DMS114 treated with DMSO at 0.1 percent for 48 hours (cell line): ENCODE measurements around the gene PARP8.
A peak's percentile ranks its signal among the peaks of the same experiment; 100 is the strongest.
"Not testable (repeated sequence)": the region's sequence is repeated elsewhere in the genome, so short reads cannot be mapped to it uniquely, and the experiment has no call there.

Experiments
- DNase-seq: peaks from one replicate; lab custom pipeline; 2025; ENCODE audit not compliant: unreplicated experiment; lab: John Stamatoyannopoulos, UW

Gene PARP8

GRCh38 chr5:50666261-50667022 is at the start of gene PARP8:
Gene PARP8 (plus strand): TSS chr5:50666637. CDS start chr5:50667096, 459 bp downstream.
- no peak for DNase-seq

GRCh38 chr5:50623666-50624065 is 42.8 kb upstream of the PARP8 start:
- DNase-seq: no peak

GRCh38 chr5:50634866-50635265 is 31.6 kb upstream of the PARP8 start:
- DNase-seq: not testable (repeated sequence)

GRCh38 chr5:50637576-50637975 is 28.9 kb upstream of the PARP8 start:
- not testable (repeated sequence) for DNase-seq

- no peak for DNase-seq
Measured at GRCh38 chr5:50646591-50646990, 19.8 kb upstream of the PARP8 start.

GRCh38 chr5:50647726-50648125 is 18.7 kb upstream of the PARP8 start:
- DNase-seq: no peak

GRCh38 chr5:50653946-50654345 is 12.5 kb upstream of the PARP8 start:
- DNase-seq: no peak

GRCh38 chr5:50655067-50655809 is 11.2 kb upstream of the PARP8 start:
- DNase-seq: no peak

GRCh38 chr5:50655810-50656205 is 10.6 kb upstream of the PARP8 start:
- no peak for DNase-seq

GRCh38 chr5:50657044-50657443 is 9.4 kb upstream of the PARP8 start:
- DNase-seq: no peak

- DNase-seq: no peak
Measured at GRCh38 chr5:50658246-50658645, 8.2 kb upstream of the PARP8 start.

GRCh38 chr5:50663636-50664035 is 2.8 kb upstream of the PARP8 start:
- DNase-seq: no peak

- no peak for DNase-seq
Measured at GRCh38 chr5:50665091-50665490, 1.3 kb upstream of the PARP8 start.

GRCh38 chr5:50665761-50666202 is 655 bp upstream of the PARP8 start:
- DNase-seq: not testable (repeated sequence)

GRCh38 chr5:50667023-50667652 is 701 bp downstream of the PARP8 start:
- no peak for DNase-seq

- DNase-seq: peak; percentile 21
Measured at GRCh38 chr5:50667653-50668595, 1.5 kb downstream of the PARP8 start.

- DNase-seq: not testable (repeated sequence)
Measured at GRCh38 chr5:50668636-50669035, 2.2 kb downstream of the PARP8 start.

GRCh38 chr5:50672663-50673062 is 6.2 kb downstream of the PARP8 start:
- DNase-seq: no peak

GRCh38 chr5:50673444-50673843 is 7.0 kb downstream of the PARP8 start:
- DNase-seq: not testable (repeated sequence)

GRCh38 chr5:50675385-50675784 is 8.9 kb downstream of the PARP8 start:
- DNase-seq: no peak

- DNase-seq: not testable (repeated sequence)
Measured at GRCh38 chr5:50679554-50679953, 13.1 kb downstream of the PARP8 start.
